Karpas-422 (cell line): ENCODE results near the gene FAT4. TPM values are rescaled to one million over a fixed set of nuclear protein-coding genes. Genes with fewer than 3 reads are reported as not detected.
A peak's percentile ranks its signal among the peaks of the same experiment; 100 is the strongest.

Experiments used
- DNase-seq: peaks from one replicate; pipeline ENCODE4 v3.0.0-alpha.2; 2015
- H2AFZ ChIP-seq: fragments of 200-600 bp; sonication (generic); 2 replicates; pipeline ENCODE4 v1.6.1; 2014; ENCODE audit warnings: antibody characterized with exemption, low read length, mixed read lengths
- H3K27ac ChIP-seq: fragments of 200-600 bp; sonication (generic); 2 replicates; pipeline ENCODE4 v1.5.1; 2014; ENCODE audit warnings: mild to moderate bottlenecking, low read length, moderate library complexity
- H3K27me3 ChIP-seq: fragments of 200-600 bp; sonication (generic); 2 replicates; pipeline ENCODE4 v1.6.1; 2014; ENCODE audit warnings: low read length, mixed read lengths
- H3K36me3 ChIP-seq: fragments of 200-600 bp; sonication (generic); 2 replicates; pipeline ENCODE4 v1.6.1; 2014; ENCODE audit warnings: low read length, mixed read lengths; ENCODE audit not compliant: insufficient read depth
- H3K4me1 ChIP-seq: fragments of 200-600 bp; sonication (generic); 2 replicates; pipeline ENCODE4 v1.6.1; 2014; ENCODE audit warnings: mild to moderate bottlenecking, low read length, mixed read lengths
- H3K4me2 ChIP-seq: fragments of 200-600 bp; sonication (generic); 2 replicates; pipeline ENCODE4 v1.6.1; 2014; ENCODE audit warnings: low read length, low read depth, mild to moderate bottlenecking; ENCODE audit not compliant: poor library complexity, severe bottlenecking
- H3K4me3 ChIP-seq: fragments of 200-600 bp; sonication (generic); 2 replicates; pipeline ENCODE4 v1.5.1; 2014; ENCODE audit warnings: mild to moderate bottlenecking, antibody characterized with exemption, low read length, mixed read lengths
- H3K79me2 ChIP-seq: fragments of 200-600 bp; sonication (generic); 2 replicates; pipeline ENCODE4 v1.6.1; 2014; ENCODE audit warnings: mild to moderate bottlenecking, low read length, mixed read lengths
- H3K9ac ChIP-seq: fragments of 200-600 bp; sonication (generic); 2 replicates; pipeline ENCODE4 v1.6.0; 2014; ENCODE audit warnings: low read length
- H3K9me2 ChIP-seq: fragments of 200-600 bp; sonication (generic), shearing (Covaris generic); replicated peaks from 2 replicates; pipeline ENCODE4 v1.6.0; 2014; ENCODE audit warnings: mild to moderate bottlenecking, low read length, moderate library complexity; ENCODE audit not compliant: insufficient read depth
- H3K9me3 ChIP-seq: fragments of 300-700, 200-600 bp; sonication (generic); 2 replicates; pipeline ENCODE4 v1.6.1; 2014; ENCODE audit warnings: low read length, mixed read lengths
- H4K20me1 ChIP-seq: fragments of 200-600 bp; sonication (generic); 2 replicates; pipeline ENCODE4 v1.6.1; 2014; ENCODE audit warnings: mild to moderate bottlenecking, antibody characterized with exemption, low read length, low read depth; ENCODE audit not compliant: insufficient read depth
- total RNA-seq: library from RNA; depleted of rRNA; stranded (reverse); fragments of >200 nt; shearing (Covaris generic); gene quantifications from 2 replicates; pipeline ENCODE4 v1.2.3, GENCODE V29; 2014; ENCODE audit warnings: low replicate concordance

The FAT4 gene
- total RNA-seq, 1 experiment from 2014 or later, result 12.2 TPM

DNA sequence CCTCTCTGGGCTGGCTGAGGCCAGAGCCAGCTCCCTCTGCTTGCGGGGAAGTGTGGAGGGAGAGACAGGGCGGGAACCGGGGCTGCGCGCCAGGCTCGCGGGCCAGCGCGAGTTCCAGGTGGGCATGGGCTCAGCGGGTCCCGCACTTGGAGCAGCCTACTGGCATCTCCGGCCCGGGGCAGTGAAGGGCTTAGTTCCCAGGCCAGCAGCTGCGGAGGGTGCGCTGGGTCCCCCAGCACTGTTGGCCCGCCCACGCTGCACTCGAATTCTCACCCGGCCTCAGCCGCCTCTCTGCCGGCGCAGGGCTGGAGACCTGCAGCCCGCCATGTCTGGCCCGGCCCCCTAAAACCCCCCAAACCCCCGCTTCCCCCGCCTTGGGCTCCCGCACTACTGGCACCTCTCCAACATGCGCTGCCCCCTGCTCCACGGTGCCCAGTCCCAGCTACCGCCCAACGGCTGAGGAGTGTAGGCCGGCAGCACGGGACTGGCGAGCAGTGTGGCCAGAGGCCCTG lies 33.8 kb upstream of the FAT4 start:
- Histone ChIP-seq H3K4me3 (no peak overlapping the region), H3K4me2 (no peak overlapping the region), H3K9me3 (no peaks in the 10 kb centered on the region), H3K4me1 (no peaks in the 10 kb centered on the region), H2AFZ (no peak overlapping the region), H3K9me2 (no peaks in the 10 kb centered on the region), H3K27me3 (no peaks in the 10 kb centered on the region), H3K79me2 (no peaks in the 10 kb centered on the region), H3K27ac (no peak overlapping the region), H3K9ac (no peak overlapping the region), H3K36me3 (no peaks in the 10 kb centered on the region), H4K20me1 (no peaks in the 10 kb centered on the region)
- DNase-seq, result no peak

- no peak overlapping the region for H3K27ac ChIP-seq
- H2AFZ ChIP-seq, result no peak overlapping the region
- H3K9me2 ChIP-seq, result no peaks in the 10 kb centered on the region
- peaks cover 5% of the 10 kb centered on the region; the same call in 1 of the 2 replicates for H3K4me1 ChIP-seq
- H3K9me3 ChIP-seq, result no peaks in the 10 kb centered on the region
- H3K36me3 ChIP-seq, result no peaks in the 10 kb centered on the region
- H3K27me3 ChIP-seq, result no peaks in the 10 kb centered on the region
- no peak overlapping the region for H3K9ac ChIP-seq
- H4K20me1 ChIP-seq, result no peaks in the 10 kb centered on the region
- H3K4me2 ChIP-seq, result no peak overlapping the region
- no peak overlapping the region for H3K4me3 ChIP-seq
- DNase-seq, result peak; percentile 66
- no peaks in the 10 kb centered on the region for H3K79me2 ChIP-seq
These were observed 31.0 kb upstream of the FAT4 start for GRCh38 chr4:125283707-125284279.

GRCh38 chr4:125297116-125297515 lies 17.6 kb upstream of the FAT4 start:
- Histone ChIP-seq H3K27me3 (no peaks in the 10 kb centered on the region), H3K79me2 (0 out of 2 replicates have a peak, but pooled peaks cover 4% of the 10 kb centered on the region), H3K4me2 (no peak overlapping the region), H3K36me3 (no peaks in the 10 kb centered on the region), H3K27ac (no peak overlapping the region), H3K4me1 (peaks cover 14% of the 10 kb centered on the region), H3K9ac (no peak overlapping the region), H4K20me1 (no peaks in the 10 kb centered on the region), H3K9me3 (peaks cover 5% of the 10 kb centered on the region), H3K9me2 (no peaks in the 10 kb centered on the region), H3K4me3 (no peak overlapping the region), H2AFZ (no peak overlapping the region)
- no peak for DNase-seq

DNA sequence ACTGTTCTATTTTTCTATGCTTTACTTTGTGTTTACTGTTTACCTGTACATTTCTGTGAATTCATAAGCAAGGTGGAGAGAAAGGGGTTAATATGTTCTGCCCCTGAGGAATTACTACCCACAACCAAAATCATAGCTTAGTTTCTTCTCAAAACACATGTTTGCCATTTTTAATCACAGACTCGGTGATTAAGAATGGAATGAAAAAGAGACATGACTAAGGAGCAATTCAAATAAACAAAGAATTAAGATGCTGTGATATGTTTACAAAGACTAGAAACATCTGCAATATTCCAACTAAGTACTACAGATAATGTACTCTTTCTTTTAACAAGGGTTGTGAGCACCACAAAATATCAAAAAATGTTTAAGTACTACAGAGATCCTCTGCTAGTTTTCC lies 11.7 kb upstream of the FAT4 start:
- H3K27me3 ChIP-seq, result no peaks in the 10 kb centered on the region
- H2AFZ ChIP-seq, result no peak overlapping the region
- 0 out of 2 replicates have a peak, but pooled peaks cover 4% of the 10 kb centered on the region for H3K79me2 ChIP-seq
- no peak overlapping the region for H3K9ac ChIP-seq
- H3K9me2 ChIP-seq, result no peaks in the 10 kb centered on the region
- H3K27ac ChIP-seq, result no peak overlapping the region
- H3K4me3 ChIP-seq, result no peak overlapping the region
- H3K9me3 ChIP-seq, result no peaks in the 10 kb centered on the region; the same call in 1 of the 2 replicates
- no peak for DNase-seq
- H4K20me1 ChIP-seq, result no peaks in the 10 kb centered on the region
- no peaks in the 10 kb centered on the region for H3K36me3 ChIP-seq
- peak overlapping the region; percentile 0 for H3K4me2 ChIP-seq
- H3K4me1 ChIP-seq, result peaks cover 23% of the 10 kb centered on the region

- Histone ChIP-seq H4K20me1 (no peaks in the 10 kb centered on the region), H3K4me2 (no peak overlapping the region), H3K79me2 (0 out of 2 replicates have a peak, but pooled peaks cover under 1% of the 10 kb centered on the region), H3K27ac (no peak overlapping the region), H3K9me3 (no peaks in the 10 kb centered on the region; the same call in 1 of the 2 replicates), H3K4me1 (peaks cover 19% of the 10 kb centered on the region), H3K9me2 (no peaks in the 10 kb centered on the region), H2AFZ (no peak overlapping the region), H3K27me3 (no peaks in the 10 kb centered on the region), H3K9ac (no peak overlapping the region), H3K4me3 (no peak overlapping the region), H3K36me3 (no peaks in the 10 kb centered on the region)
- DNase-seq, result no peak
These were observed 10.9 kb upstream of the FAT4 start for GRCh38 chr4:125303821-125304220.

- Histone ChIP-seq H3K9ac (no peak overlapping the region), H3K4me2 (no peak overlapping the region), H4K20me1 (no peaks in the 10 kb centered on the region), H3K79me2 (no peaks in the 10 kb centered on the region), H3K27ac (no peak overlapping the region), H3K4me1 (peaks cover 19% of the 10 kb centered on the region), H3K4me3 (no peak overlapping the region), H3K9me3 (no peaks in the 10 kb centered on the region), H3K27me3 (no peaks in the 10 kb centered on the region), H3K9me2 (no peaks in the 10 kb centered on the region), H3K36me3 (no peaks in the 10 kb centered on the region), H2AFZ (no peak overlapping the region)
- no peak for DNase-seq
These were observed 8.6 kb upstream of the FAT4 start for GRCh38 chr4:125306112-125306511.

DNA sequence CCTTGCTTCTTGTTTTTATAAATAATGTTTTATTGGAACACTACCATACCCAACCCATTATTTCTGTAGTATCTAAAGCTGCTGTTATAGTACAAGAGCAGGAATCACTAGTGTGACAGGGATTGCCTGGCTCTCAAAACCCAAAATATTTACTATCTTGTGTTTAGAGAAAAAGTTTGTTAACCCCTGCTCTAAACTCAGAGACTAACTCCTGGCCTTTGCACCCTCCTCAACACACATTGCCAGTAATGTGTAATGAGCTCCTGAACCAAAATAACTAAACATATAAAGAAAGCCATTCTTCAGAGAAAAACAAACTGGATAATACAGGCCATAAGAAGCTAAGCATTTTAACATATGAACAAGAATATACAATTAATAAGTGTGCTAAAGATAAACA lies 8.2 kb upstream of the FAT4 start:
- H3K9ac ChIP-seq, result no peak overlapping the region
- no peaks in the 10 kb centered on the region for H3K79me2 ChIP-seq
- no peaks in the 10 kb centered on the region for H3K27me3 ChIP-seq
- H3K9me3 ChIP-seq, result no peaks in the 10 kb centered on the region
- H3K36me3 ChIP-seq, result no peaks in the 10 kb centered on the region
- H4K20me1 ChIP-seq, result no peaks in the 10 kb centered on the region
- no peak overlapping the region for H2AFZ ChIP-seq
- H3K4me3 ChIP-seq, result no peak overlapping the region
- H3K27ac ChIP-seq, result no peak overlapping the region
- no peak for DNase-seq
- no peaks in the 10 kb centered on the region for H3K9me2 ChIP-seq
- peaks cover 19% of the 10 kb centered on the region for H3K4me1 ChIP-seq
- no peak overlapping the region for H3K4me2 ChIP-seq

DNA sequence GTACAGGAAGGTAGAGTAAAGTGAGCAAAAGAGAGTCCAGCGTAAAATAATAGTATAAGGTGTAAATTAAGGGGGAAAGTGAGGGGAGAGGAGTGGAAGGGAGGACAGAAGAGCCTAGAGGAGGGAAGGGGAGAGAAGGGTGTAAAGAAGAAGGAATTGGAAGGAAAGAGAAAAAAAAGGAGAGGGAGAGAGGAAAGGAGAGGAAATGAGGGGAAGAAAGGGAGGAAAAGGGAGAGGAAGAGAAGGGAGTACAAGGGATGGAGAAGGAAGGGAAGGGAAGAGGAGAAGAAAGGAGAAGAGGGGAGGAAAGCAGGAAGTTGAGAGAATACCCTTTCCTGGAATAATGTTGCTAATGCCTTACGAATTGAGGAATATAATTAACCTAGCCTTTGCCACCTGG lies 3.3 kb upstream of the FAT4 start:
- peaks cover 16% of the 10 kb centered on the region for H3K4me1 ChIP-seq
- no peak for DNase-seq
- no peak overlapping the region for H3K4me3 ChIP-seq
- no peak overlapping the region for H3K27ac ChIP-seq
- no peaks in the 10 kb centered on the region for H4K20me1 ChIP-seq
- H3K9me2 ChIP-seq, result no peaks in the 10 kb centered on the region
- no peak overlapping the region for H3K9ac ChIP-seq
- H3K36me3 ChIP-seq, result no peaks in the 10 kb centered on the region
- no peaks in the 10 kb centered on the region for H3K27me3 ChIP-seq
- H2AFZ ChIP-seq, result no peak overlapping the region
- no peaks in the 10 kb centered on the region; the same call in 1 of the 2 replicates for H3K9me3 ChIP-seq
- H3K79me2 ChIP-seq, result no peaks in the 10 kb centered on the region
- no peak overlapping the region for H3K4me2 ChIP-seq
